ENCODE data around the gene TTC39A.

Gene TTC39A

DNA sequence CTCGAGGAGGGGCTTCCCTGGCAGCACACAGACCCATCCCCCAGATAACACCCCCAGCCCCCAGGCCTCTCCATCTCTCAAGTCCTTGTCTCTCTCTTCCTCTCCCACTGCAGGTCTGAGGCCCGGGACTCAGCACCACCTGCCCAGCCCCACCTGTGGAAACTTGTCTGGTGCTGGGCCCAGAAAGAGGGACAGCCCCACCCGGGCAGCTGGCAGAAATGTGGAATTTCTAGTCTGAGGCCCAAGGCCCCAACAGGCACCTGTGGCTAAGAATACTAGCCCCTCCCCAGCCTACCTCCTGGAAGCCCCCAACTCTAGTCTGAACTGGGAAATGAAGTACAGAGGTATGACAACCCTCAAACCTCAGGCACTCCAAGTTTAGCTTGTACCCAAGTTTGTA, 15.4 kb downstream of the TTC39A start:
- DNase-seq (ENCODE audit: low read depth in 3 of 3): no peak

DNA sequence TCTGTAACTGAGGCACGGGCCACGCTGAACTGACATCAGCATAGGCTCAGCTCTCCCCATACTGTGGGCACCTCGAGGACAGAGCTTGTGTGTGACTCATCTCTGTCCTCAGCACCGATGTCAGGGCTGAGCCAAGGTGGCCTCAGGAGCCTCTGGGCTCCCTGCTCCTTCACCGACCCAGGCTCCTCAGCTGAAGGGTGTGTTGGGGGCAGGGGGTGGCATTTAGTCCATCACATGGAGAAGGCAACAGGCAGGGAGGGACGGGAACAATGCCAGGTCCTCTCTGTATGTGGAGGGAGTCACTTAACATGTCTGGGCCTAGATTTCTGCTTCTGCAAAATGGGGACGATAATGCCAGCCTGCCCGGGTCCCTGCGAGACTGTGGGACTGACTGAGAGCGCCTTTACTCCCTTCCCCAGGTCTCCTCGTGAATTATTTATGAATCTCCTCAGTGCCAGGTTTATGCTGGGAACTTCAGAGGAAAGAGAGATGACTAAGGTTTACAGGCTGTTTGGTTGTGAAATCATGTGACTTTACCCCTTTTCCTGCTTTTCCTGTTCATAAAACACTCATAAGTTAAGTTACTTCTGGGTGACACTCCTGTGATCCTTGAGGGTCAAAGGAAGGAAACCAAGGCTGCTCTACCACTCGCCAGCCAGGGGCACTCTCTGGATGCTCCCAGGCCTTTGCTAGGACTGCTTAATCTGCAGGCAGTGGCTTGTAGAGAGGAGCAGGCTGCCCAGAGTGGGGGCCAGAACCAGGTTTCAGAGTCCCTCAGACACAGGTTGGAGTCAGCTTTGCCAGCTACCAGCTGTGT, 16.2 kb downstream of the TTC39A start:
- no peak for DNase-seq (ENCODE audit: low read depth in 3 of 3)

DNA sequence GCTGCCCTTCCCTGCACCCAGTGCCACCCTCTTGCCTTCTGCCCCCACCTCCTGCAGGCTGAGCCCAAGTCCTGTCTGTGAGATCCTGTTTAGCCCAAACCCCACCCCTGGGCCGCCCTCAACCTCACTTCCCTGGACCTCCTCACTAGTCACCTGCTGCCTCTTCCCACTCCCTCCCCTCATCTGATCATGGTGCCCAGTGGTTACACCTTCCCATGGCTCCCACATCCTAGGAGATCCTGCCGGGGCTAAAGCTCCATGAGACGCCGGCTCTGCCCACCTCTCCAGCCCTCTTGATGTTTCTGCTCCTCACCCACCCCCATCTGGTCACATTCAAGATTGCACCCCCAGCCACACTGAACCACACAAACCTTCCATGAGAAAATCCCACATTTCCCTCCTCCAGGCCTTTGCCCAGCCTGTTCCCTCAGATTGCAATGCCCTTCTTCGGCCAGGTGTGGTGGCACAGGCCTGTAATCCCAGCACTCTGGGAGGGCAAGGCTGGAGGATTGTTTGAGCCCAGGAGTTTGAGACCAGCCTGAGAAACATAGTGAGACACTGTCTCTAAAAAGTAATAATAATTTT, 17.0 kb downstream of the TTC39A start:
- no peak for DNase-seq (ENCODE audit: low read depth in 3 of 3)

DNA sequence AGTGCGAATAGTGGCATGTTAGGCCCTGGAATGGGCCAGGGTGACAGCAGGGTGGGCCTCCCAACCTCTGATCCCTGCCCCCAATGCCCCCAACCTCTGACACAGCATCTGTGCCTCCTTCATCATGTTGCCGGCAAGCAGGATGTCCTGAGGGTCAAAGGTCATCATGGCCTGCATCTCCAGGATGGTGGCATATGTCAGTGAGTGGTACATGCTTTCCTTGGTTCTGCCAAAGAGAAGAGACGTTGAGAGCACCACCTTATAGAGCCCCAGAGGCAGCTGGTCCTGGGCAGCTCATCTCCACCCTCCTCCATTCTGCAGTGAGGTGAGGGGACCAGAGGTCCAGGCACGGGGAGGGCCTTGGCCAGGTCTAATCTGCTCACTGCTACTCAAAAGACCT, 17.6 kb downstream of the TTC39A start:
- no peak for DNase-seq (ENCODE audit: low read depth in 3 of 3)

DNA sequence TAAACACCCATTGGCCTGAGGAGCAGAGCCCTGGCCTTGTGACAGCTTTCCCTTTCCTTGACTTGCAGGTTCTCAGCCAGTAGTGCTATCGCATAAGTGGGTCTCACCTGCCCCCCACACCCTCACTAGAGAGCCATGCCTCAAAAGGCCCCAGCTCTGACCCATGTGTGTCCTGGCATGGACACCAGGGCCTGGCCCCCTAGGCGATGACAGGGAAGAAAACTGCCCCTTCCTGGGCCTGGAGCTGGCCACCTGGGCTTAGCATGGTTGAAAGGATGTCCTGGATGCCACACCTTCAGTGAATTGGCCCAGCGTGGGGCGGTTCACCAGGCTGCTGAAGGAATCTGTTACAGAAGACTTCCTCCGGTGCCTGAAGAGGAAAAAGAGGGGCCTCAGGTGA, 18.5 kb downstream of the TTC39A start:
- no peak for DNase-seq (ENCODE audit: low read depth in 3 of 3)

DNA sequence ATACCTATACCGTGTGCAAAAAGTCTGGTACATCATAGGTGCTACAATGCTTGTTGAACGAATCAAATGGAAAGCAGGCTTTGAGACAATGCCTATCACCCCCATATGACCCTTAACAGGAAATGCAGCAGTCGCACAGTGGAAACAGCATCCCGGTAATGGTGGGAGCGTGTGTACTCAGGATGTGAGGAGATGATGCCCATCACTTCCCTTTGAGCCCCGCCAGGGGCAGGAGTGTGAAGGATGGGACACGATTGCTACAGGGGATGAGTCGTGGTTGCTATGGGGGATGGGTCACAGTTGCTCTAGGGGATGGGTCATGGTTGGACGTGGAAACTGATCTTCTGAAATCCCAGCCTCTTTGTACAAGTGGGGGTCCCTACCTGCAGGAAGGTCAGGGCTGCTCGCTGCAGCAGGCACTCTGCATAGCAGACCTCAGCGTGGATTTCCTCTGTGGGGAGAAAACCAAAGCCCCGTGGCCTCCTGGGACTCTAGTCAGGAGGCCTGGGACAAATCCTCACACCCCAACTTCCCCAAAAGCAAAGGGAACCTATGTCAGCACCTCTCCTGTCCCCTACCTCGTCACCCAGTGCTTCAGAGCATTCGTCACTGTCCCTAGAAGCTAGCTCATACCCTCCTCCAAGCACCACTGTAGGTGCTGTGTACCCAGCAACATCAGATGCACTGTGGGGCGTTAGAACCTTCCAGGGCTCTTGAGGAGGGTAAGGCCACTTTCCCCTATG, 19.3 kb downstream of the TTC39A start:
- no peak for DNase-seq (ENCODE audit: low read depth in 3 of 3)

DNA sequence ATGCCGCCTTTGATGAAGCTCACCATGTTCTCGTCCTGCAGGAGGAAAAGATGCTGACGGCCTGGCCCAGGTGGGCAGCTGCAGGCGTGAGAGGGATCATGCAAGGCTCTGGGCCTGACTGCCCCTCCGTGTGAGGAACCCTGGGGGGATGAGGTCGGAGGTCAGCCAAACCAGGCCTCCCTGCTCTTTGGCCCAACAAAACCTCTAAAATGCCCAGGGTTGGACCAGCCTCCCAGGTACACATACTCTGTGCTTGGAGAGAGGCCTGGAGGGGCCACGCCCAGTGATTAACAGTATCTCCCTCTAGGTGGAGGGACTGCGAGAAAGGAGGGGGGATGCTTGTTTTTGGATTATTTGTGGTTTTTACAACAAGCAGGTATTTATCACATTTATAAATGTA, 21.1 kb downstream of the TTC39A start:
- no peak for DNase-seq (ENCODE audit: low read depth in 3 of 3)

DNA sequence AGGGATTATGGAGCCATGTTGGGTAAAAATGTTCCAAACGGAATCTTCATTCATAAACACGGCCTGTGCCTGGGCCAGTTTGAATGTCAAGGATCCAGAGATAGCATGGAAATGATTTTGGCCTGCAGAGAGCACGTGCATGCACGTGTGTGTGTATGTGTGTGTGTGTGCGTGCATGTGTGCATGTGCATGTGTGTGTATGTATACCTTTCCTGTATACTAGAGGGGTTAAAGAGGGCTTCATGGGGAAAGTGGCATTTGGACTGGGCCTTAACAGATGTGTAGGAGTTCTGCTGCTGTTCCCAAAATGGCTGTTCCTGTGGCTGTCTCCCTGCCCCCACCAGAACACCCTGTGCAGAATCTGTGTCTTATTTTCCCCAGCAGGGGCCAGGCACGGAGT, 21.7 kb downstream of the TTC39A start:
- DNase-seq (ENCODE audit: low read depth in 3 of 3): no peak

DNA sequence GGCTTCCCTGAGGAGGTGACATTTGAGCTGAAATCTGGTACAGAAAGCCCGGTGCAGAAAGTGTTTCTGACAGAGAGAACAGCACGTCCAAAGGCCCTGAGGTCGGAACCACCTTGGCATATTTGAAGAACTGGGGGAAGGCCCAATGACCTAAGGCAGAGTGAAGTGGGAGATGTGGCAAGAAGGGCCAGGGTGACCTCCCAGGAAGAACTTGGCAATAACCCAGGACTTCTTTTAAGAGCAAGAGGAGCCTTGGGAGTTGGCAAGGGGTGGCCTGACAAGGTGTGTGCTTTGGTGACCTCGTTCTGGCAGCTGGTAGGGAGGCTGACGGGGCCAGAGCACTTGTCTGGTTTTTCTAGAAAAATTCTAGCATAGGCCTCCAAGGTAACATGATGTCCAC, 23.4 kb downstream of the TTC39A start:
- no peak for DNase-seq (ENCODE audit: low read depth in 3 of 3)

DNA sequence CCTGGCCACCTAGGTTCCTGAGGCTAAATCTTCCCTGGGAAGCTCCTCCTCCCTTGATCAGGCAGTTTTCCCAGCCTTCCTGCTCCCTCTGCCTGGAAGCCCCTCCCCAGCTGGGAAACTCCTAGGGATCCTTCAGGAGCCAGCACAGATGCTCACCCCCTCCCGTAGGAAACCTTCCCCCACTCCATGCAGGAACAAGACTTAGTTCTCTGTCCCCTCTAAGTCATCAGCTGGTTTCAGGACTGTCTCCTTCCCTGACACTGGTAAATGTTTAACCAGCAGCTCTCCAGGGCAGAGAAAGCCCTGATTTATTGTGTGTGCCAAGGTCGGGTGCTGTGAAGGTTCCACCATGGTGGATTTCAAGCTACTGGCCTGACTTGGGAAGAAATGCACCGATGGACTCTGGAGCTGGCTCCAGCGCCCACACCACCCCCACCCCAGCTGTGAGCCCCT, 25.0 kb downstream of the TTC39A start:
- no peak for DNase-seq (ENCODE audit: low read depth in 3 of 3)

DNA sequence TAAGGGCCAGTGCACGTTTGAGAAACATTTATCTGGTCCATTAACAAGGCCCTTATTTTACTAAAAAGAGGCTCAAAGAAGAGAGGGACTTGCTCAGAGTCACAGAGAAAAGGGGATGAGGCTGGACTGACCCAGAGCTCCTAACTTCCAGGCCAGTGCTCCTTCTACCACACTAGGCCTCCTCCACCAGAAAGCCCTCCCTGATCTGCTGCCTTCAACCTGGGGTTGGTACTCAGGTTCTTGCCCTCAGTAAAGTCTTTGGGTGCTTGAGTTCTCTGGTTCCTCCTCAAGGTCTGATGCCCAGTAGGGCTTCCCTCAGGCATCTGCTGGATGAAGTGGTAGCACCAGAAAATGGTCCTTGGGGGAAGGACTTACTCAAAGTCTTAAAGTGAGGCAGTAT, 26.0 kb downstream of the TTC39A start:
- no peak for DNase-seq (ENCODE audit: low read depth in 3 of 3)

DNA sequence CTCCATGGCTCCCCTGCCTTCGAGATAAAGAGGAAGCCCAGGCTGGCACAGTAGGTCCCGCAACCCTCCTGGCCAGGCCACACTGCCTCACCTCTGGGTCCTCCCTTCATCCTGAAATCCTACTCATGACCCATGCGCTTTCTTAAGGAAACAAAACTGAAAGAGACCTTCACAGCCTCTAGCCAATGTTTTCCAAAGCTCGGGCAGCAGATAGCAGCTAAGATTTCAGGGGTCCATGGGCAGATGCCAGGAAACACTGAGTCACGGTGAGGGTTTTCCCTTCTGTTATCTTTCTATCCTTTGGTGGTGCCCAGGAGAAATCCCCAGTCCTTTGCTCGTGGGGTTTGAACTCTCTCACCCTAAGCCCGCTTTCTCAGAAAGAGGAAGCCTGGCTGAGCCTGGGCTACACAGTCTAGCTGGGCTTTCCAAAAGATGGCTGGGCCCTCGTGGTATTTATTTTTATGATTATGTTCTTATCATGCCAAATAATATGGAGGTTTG, 26.6 kb downstream of the TTC39A start:
- no peak for DNase-seq (ENCODE audit: low read depth in 3 of 3)

DNA sequence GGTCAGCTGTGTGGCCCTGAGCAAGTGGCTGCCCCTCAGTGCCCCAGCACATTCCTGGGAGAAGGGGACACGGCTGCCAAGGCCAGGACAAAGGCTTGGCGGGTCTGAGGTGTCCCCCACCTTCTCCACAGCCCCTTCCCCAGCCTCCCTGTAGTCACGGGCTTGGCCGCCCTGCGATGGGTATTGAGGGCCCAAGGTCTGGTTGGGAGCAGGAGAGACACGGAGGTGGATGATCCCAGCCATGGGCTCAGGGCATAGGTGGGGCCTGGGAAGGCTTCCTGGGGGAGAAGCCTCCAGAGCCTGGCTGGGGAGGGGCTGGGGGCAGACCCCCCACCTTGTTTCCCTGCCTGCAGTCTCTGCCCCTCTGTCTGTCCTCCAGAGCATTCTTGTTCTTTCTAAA, 27.0 kb downstream of the TTC39A start:
- no peak for DNase-seq (ENCODE audit: low read depth in 3 of 3)

DNA sequence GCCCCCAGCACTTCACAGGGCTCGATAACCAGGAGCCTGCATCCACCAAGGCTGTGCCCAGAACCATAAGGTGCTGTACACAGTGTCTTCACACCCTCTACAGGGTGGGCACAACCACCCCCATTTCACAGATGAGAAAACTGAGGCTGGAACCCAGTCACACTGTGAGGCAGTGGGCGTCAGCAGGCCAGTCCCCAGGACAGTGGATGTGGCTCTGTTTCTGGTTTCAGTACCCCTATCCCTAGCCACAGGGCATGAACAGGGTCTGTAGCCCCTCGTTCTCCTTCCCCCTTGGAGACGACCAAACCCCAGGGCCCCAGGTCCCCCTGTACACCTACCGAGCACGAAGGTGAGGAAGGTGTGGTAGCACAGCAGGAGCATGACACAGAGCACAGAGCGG, 27.6 kb downstream of the TTC39A start:
- no peak for DNase-seq (ENCODE audit: low read depth in 3 of 3)

DNA sequence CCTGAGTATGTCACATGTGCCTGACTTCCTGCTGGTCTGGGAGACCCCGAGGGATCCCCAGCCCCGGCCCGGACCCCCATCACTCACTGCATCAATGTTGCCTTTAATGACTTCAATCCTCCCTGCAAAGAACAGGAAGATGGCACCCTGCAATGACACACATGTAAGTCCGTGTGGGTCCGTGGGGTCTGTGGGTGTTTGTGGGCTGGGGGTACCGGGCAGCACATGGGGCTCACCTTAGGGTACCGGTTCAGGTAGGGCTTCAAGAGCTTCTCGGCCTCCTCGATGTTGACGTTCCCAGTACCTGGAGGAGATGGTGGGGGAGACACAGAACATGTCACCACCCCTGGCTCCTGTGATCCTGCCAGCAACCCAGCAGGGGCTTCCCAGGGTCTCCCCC, 28.1 kb downstream of the TTC39A start:
- no peak for DNase-seq (ENCODE audit: low read depth in 3 of 3)

DNA sequence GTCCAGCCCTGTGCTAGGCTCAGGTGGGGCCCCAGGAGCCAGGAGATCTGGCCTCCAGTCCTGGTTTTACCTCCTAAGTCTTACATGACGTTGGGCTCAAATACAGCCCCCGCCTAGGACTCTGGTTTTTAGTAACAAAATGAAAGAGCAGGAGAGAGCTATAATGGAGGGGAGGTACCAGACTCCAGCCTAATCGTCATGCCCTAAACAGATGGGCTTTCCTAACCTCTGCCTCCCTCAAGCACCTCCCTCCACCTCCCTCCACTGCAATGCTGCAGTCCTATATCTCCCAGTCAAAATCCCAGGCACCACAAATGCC, 28.6 kb downstream of the TTC39A start:
- DNase-seq (ENCODE audit: low read depth in 3 of 3): no peak

DNA sequence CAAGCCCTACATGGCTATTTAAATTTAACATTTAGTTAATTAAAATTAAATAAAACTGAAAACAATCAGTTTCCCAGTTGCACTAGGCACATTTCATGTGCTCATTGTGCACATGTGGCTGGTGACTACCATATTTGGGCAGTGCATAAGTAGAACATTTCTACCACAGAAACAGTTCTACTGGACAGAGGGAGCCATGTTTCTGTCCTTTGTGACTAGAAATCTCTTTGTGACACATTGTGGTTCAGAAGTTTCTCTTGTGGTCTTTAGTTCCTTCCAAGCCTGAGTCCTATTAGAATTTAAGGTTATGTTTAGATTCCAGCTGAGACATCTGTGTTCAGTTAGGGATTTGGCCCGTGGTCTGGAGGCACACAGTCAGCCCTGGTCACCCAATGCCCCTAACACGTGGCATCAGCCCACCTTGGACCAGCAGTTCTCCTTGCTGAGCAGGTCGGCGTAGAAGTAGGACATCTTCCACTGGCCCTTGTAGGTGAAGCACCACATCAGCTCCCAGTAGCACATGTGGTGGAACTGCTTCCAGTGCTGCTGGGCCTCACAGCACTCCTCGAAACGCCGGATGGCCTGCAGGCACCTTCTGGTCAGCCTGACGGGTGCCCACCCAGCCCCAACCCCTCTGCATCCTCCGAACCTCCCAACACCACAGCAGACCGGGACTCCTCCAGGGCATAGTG, 29.1 kb downstream of the TTC39A start:
- DNase-seq (ENCODE audit: low read depth in 3 of 3): no peak

DNA sequence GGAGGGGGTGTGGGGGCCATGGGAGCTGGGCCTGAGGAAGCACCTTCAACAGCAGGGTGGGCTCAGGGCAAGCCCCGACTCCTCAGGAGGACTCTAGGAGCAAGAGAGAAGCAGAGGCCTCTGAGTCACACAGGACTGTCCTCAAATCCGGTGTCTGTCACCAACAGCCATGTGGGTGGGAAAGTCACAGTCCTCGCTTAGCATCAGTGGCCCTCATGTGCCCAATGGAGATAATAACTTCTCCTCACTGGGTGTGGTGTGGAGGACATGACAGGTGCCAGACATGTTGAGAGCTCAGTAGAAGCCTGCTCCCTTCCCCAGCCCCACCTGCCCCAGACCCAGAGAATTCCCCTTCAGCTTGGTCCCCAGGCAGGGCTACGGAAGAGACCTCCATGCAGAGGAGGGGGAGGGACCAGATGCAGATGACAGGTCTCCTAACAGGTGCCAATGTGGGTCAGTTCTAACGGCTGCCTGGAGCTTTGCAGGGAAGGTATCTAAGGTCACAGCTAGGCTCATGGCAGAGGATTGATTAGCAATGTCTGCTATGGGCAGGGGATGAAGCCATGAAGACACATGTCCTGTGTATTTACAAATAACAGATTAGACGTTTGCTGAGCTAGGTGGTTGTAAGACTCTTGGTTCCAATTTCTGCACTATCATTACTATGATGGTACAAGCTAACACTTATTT, 30.2 kb downstream of the TTC39A start:
- DNase-seq (ENCODE audit: low read depth in 3 of 3): no peak

DNA sequence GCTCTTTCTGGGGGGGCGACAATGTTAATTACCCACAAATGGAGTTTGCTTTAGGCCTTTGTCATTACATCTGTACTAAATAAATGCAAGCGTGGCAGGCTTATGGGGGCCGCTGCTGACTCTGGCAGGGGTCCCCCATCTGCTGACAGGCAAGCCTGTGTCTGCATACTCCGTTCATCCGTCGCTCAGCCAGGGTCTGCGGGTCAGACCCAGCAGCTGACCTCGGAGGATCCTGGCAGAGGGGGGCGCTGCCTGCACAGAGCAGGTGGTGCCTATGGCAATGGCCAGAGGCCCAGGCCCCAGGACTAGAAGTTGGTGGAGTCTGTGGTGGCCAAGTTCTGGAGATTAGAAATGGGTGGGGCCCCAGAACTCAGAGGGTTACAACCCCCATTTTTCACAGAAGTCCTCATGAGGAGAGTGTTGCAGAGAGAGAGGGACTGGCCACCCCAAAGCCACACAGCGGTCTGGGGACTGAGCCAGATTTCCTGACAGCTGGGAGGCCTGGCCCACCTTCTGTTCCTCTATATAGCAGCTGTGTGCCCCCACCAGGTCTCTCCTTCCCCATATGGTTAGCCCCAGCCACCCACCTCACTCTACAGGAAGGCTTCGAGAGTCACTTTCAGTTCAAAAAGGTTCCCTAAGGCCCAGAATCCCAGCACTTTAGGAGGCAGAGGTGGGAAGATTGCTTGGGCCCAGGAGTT, 31.0 kb downstream of the TTC39A start:
- DNase-seq (ENCODE audit: low read depth in 3 of 3): no peak

DNA sequence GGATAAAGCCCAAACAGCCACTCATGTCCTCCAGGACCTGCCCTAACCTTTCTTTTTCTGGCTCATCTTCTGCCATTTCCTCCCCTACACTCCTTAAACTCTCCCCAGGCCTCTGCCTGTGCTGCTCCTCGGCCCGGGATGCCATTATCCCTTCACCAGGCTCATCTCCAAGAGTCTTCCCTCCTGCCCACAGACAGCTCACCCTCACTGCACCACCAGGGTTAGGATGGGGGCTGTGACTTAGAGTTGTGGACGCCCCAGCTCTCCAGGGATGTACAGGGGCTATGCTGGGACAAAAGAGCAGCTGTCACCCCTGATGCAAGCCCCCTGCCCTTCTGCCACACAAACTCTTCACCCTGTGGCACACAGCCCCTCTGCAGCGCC, 32.0 kb downstream of the TTC39A start:
- DNase-seq (ENCODE audit: low read depth in 3 of 3): no peak

Data from stimulated activated CD4-positive, alpha-beta T cell treated with anti-CD3 and anti-CD28 coated beads, TNF-alpha, amount 100 ng/mL, for 4 hours (primary cell).